ENCODE data around the gene BRD1. TPM values are rescaled to one million over a fixed set of nuclear protein-coding genes. Genes with fewer than 3 reads are reported as not detected.

Gene BRD1
- total RNA-seq, 1 donor from 2014 or later: 35.1 TPM

- no peaks in the 10 kb centered on the region for H3K9me3 ChIP-seq
- intact Hi-C loops (cut with DNase I): no loop called here
- peaks cover 77% of the 10 kb centered on the region for H3K4me1 ChIP-seq
- peaks cover 0 to 7% of the 10 kb centered on the region in 2 donors for H3K36me3 ChIP-seq
- no peak overlapping the region for H3K27ac ChIP-seq
- no peak overlapping the region for H3K4me3 ChIP-seq
- DNase-seq (ENCODE audit: extremely low spot score in 2 of 2): no peak
- no peaks in the 10 kb centered on the region for H3K27me3 ChIP-seq
- TF ChIP-seq POLR2AphosphoS5 (IDR thresholded peaks at IDR 0.05; ENCODE audit: insufficient read depth in 1 of 2, low read depth in 1 of 2): no peak
- TF ChIP-seq CTCF (IDR thresholded peaks at IDR 0.05): no peak
Observed at GRCh38 chr22:49811020-49811791, 16.5 kb downstream of the BRD1 start.

GRCh38 chr22:49810363-49811019 is 17.2 kb downstream of the BRD1 start:
- Histone ChIP-seq H3K4me3 (no peak overlapping the region), H3K27ac (no peak overlapping the region), H3K9me3 (no peaks in the 10 kb centered on the region), H3K36me3 (peaks cover 0 to 7% of the 10 kb centered on the region in 2 donors), H3K4me1 (peaks cover 70% of the 10 kb centered on the region), H3K27me3 (no peaks in the 10 kb centered on the region)
- no peak for DNase-seq (ENCODE audit: extremely low spot score in 2 of 2)
- TF ChIP-seq POLR2A (IDR thresholded peaks at IDR 0.05) (no peak), CTCF (IDR thresholded peaks at IDR 0.05) (no peak), POLR2AphosphoS5 (IDR thresholded peaks at IDR 0.05; ENCODE audit: insufficient read depth in 1 of 2, low read depth in 1 of 2) (no peak)
- intact Hi-C loops (cut with DNase I): no loop called here

- DNase-seq (ENCODE audit: extremely low spot score in 2 of 2): no peak
- intact Hi-C loops (cut with DNase I): no loop called here
- Histone ChIP-seq H3K4me1 (peaks cover 68% of the 10 kb centered on the region), H3K9me3 (no peaks in the 10 kb centered on the region), H3K27ac (no peak overlapping the region), H3K27me3 (no peaks in the 10 kb centered on the region), H3K4me3 (no peak overlapping the region), H3K36me3 (peaks cover 0 to 10% of the 10 kb centered on the region in 2 donors)
- TF ChIP-seq POLR2AphosphoS5 (IDR thresholded peaks at IDR 0.05; ENCODE audit: insufficient read depth in 1 of 2, low read depth in 1 of 2): no peak
- TF ChIP-seq POLR2A (IDR thresholded peaks at IDR 0.05): no peak
- TF ChIP-seq CTCF (IDR thresholded peaks at IDR 0.05): no peak
Observed at GRCh38 chr22:49807780-49808708, 19.6 kb downstream of the BRD1 start.

GRCh38 chr22:49807129-49807528 is 20.5 kb downstream of the BRD1 start:
- TF ChIP-seq POLR2A (IDR thresholded peaks at IDR 0.05): no peak
- no peak for TF ChIP-seq CTCF (IDR thresholded peaks at IDR 0.05)
- no peak for TF ChIP-seq POLR2AphosphoS5 (IDR thresholded peaks at IDR 0.05; ENCODE audit: insufficient read depth in 1 of 2, low read depth in 1 of 2)
- Histone ChIP-seq H3K27me3 (no peaks in the 10 kb centered on the region), H3K9me3 (no peaks in the 10 kb centered on the region), H3K27ac (no peak overlapping the region), H3K4me3 (no peak overlapping the region), H3K36me3 (peaks cover 0 to 15% of the 10 kb centered on the region in 2 donors), H3K4me1 (peaks cover 59% of the 10 kb centered on the region)
- DNase-seq (ENCODE audit: extremely low spot score in 2 of 2): no peak
- intact Hi-C loops (cut with DNase I): no loop called here
